GM12878 (cell line): ENCODE data around the gene SCAMP4. TPM values are rescaled to one million over a fixed set of nuclear protein-coding genes. Genes with fewer than 3 reads are reported as not detected.

Experiments
- ATAC-seq: fragments of 200-7000 bp; cut with Tn5 transposase; 3 replicates; pipeline ENCODE4 v1.9.1; 2020; ENCODE audit warnings: mild to moderate bottlenecking, moderate library complexity
- BruUV-seq: library from RNA; stranded (reverse); fragments of 400-500 nt; replicated peaks from 2 replicates; lab custom pipeline; 2021; lab: Mats Ljungman, UMichigan
- CTCF ChIA-PET: fragments of 300-600 bp; sonication (Branson Sonifier 250); formaldehyde crosslinking; extraction: SDS; loops from one replicate; lab custom pipeline; 2021; ENCODE audit warnings: inconsistent platforms; lab: Yijun Ruan, JAX
- POLR2A ChIA-PET: fragments of 350-600 bp; formaldehyde crosslinking; extraction: SDS; loops from one replicate; lab custom pipeline; 2021; ENCODE audit warnings: inconsistent platforms; lab: Charles Lee
- RAD21 ChIA-PET: fragments of 300-600 bp; sonication (Branson Sonifier 250); formaldehyde crosslinking; loops from one replicate; lab custom pipeline; 2023; ENCODE audit warnings: antibody characterized with exemption; ENCODE audit not compliant: unreplicated experiment; lab: Charles Lee
- SMC1A ChIA-PET: fragments of 300-600 bp; sonication (Branson Sonifier 250); formaldehyde crosslinking; loops from one replicate; lab custom pipeline; 2023; ENCODE audit not compliant: unreplicated experiment, uncharacterized antibody; lab: Charles Lee
- DNase-seq: peaks from one replicate; pipeline ENCODE4 v3.0.0-alpha.2; 2011; ENCODE audit warnings: low read depth, low spot score
- FAIRE-seq: peaks from 3 replicates; lab custom pipeline; 2011; peaks lifted over from hg19 to GRCh38; lab: Jason Lieb, UNC
- H2AFZ ChIP-seq: 2 replicates; pipeline ENCODE4 v1.6.0; 2011; ENCODE audit warnings: low read depth, low read length, control low read depth; ENCODE audit not compliant: control insufficient read depth
- H3K27ac ChIP-seq: 2 replicates; pipeline ENCODE4 v1.5.1; 2011; ENCODE audit warnings: control low read depth; ENCODE audit not compliant: control insufficient read depth, insufficient read depth
- H3K27me3 ChIP-seq, 2 experiments: replicated peaks in 1 of 2; 2 replicates each; pipeline versions ENCODE4 v1.6.0 to v1.6.1; 2011; ENCODE audit warnings: low read length in 1 of 2; ENCODE audit not compliant: control insufficient read depth in 2 of 2, insufficient read depth in 2 of 2
- H3K36me3 ChIP-seq, 2 experiments: 2 replicates each; pipeline ENCODE4 v1.5.1; 2011; ENCODE audit warnings: low read length in 1 of 2; ENCODE audit not compliant: control insufficient read depth in 2 of 2, insufficient read depth in 2 of 2
- H3K4me1 ChIP-seq: 2 replicates; pipeline ENCODE4 v1.6.1; 2011; ENCODE audit warnings: mild to moderate bottlenecking, low read length, moderate library complexity, mixed read lengths; ENCODE audit not compliant: control insufficient read depth, insufficient read depth
- H3K4me2 ChIP-seq: 2 replicates; pipeline ENCODE4 v1.6.0; 2011; ENCODE audit warnings: control low read depth; ENCODE audit not compliant: control insufficient read depth, insufficient read depth
- H3K4me3 ChIP-seq: fragments of 200-600 bp; sonication (generic); 2 replicates; pipeline ENCODE4 v1.5.1; 2016
- H3K79me2 ChIP-seq: 2 replicates; pipeline ENCODE4 v1.6.0; 2011; ENCODE audit warnings: low read length; ENCODE audit not compliant: control insufficient read depth, insufficient read depth
- H3K9ac ChIP-seq: 2 replicates; pipeline ENCODE4 v1.8.0; 2011; ENCODE audit warnings: low read length, control low read depth, mixed read lengths; ENCODE audit not compliant: control insufficient read depth, insufficient read depth
- H3K9me3 ChIP-seq: replicated peaks from 3 replicates; pipeline ENCODE4 v1.5.1; 2011; ENCODE audit warnings: mild to moderate bottlenecking, low read length; ENCODE audit not compliant: control insufficient read depth, insufficient read depth
- H4K20me1 ChIP-seq: 2 replicates; pipeline ENCODE4 v1.6.0; 2011; ENCODE audit not compliant: control insufficient read depth, insufficient read depth
- EP300 ChIP-seq, 2 experiments: fragments of 150-350 bp in 1 of 2; IDR thresholded peaks; 2 replicates each; pipeline ENCODE4 v1.6.1; 2011 to 2012; ENCODE audit warnings: low read depth in 2 of 2, low read length in 2 of 2, borderline replicate concordance in 1 of 2, improper control_type of control experiment in 1 of 2, inconsistent platforms in 1 of 2; ENCODE audit not compliant: control insufficient read depth in 1 of 2
- FOXK2 ChIP-seq: fragments of 450-650 bp; IDR thresholded peaks from 2 replicates; pipeline ENCODE4 v1.6.1; 2017; ENCODE audit warnings: mild to moderate bottlenecking, moderate library complexity
- IKZF1 ChIP-seq: fragments of 450-650 bp; conservative IDR thresholded peaks from 2 replicates; pipeline ENCODE4 v1.6.1; 2017; ENCODE audit warnings: antibody characterized with exemption, mild to moderate bottlenecking
- MEF2B ChIP-seq: fragments of 450-650 bp; IDR thresholded peaks from 2 replicates; pipeline ENCODE4 v1.6.1; 2018; ENCODE audit warnings: mild to moderate bottlenecking, moderate library complexity; ENCODE audit not compliant: partially characterized antibody, poor library complexity, severe bottlenecking
- MLLT1 ChIP-seq: fragments of 450-650 bp; IDR thresholded peaks from 2 replicates; pipeline ENCODE4 v1.6.1; 2016; ENCODE audit warnings: mild to moderate bottlenecking
- NBN ChIP-seq: fragments of 450-650 bp; IDR thresholded peaks from 2 replicates; pipeline ENCODE4 v1.6.1; 2016
- NFYB ChIP-seq: IDR thresholded peaks from 2 replicates; pipeline ENCODE4 v1.6.1; 2011; ENCODE audit warnings: low read depth, mild to moderate bottlenecking, low read length, improper control_type of control experiment, moderate library complexity; ENCODE audit not compliant: insufficient read depth
- SREBF2 ChIP-seq: IDR thresholded peaks from 2 replicates; pipeline ENCODE4 v1.6.1; 2012; ENCODE audit warnings: mild to moderate bottlenecking, low read length
- TCF12 ChIP-seq: IDR thresholded peaks from 2 replicates; pipeline ENCODE4 v1.6.1; 2011; ENCODE audit warnings: low read depth, mild to moderate bottlenecking, low read length
- ZSCAN29 ChIP-seq: fragments of 450-650 bp; IDR thresholded peaks from 2 replicates; pipeline ENCODE4 v1.6.1; 2017; ENCODE audit warnings: mild to moderate bottlenecking, moderate library complexity
- WGBS: methylation state at CpG from one replicate; pipeline ENCODE4 v1.1.6; 2016; ENCODE audit warnings: low lambda C conversion rate; ENCODE audit not compliant: insufficient replicate concordance, insufficient coverage; ENCODE audit errors: missing lambda C conversion rate; 5-methylcytosine and 5-hydroxymethylcytosine counted together
- in situ Hi-C: fragments of 300-500 bp; cut with MboI; formaldehyde crosslinking; loops from 9 replicates; pipeline ENCODE4 v1.14.3; 2018; ENCODE audit warnings: mixed read lengths
- intact Hi-C: fragments of 100-400 bp; cut with micrococcal nuclease; formaldehyde crosslinking; loops from one replicate; pipeline ENCODE4 v1.14.2; 2022; ENCODE audit not compliant: unreplicated experiment
- polyA plus RNA-seq, 11 experiments: library from polyadenylated mRNA; depleted of rRNA in 4 of 11; unstranded in 6 of 11; stranded (reverse) in 5 of 11; fragments of >200 nt; fragmentation: Nextera tagmentation in 4 of 11; fragmentation: Illumina TruSeq in 1 of 11; extraction: Ambion mirVana in 4 of 11; extraction: Trizol in 1 of 11; gene quantifications; 1 replicate in 1 of 11; 2 replicates in 10 of 11; pipeline versions ENCODE4 v1.2.1 to v1.2.3, GENCODE V29; 2011 to 2016; ENCODE audit warnings: inconsistent platforms in 2 of 11, missing spikeins in 2 of 11, low read depth in 1 of 11
- total RNA-seq, 4 experiments: library from RNA; depleted of rRNA in 3 of 4; stranded (reverse); fragments of >200 nt in 3 of 4; fragmentation: Illumina TruSeq in 1 of 4; extraction: Trizol in 1 of 4; gene quantifications; 2 replicates each; pipeline versions ENCODE4 v1.2.1 to v1.2.3, GENCODE V29; 2013 to 2021
- TF ChIP-seq, protein P1 (sequence below): IDR thresholded peaks from 2 replicates; pipeline ENCODE4 v1.6.1; 2012; ENCODE audit warnings: low read depth, low read length, improper control_type of control experiment
- TF ChIP-seq, protein P2 (sequence below): fragments of 450-650 bp; IDR thresholded peaks from 2 replicates; pipeline ENCODE4 v1.6.1; 2017; ENCODE audit warnings: low read depth, mild to moderate bottlenecking, moderate library complexity

The SCAMP4 gene
- total and polyA plus RNA-seq, 10 of the 15 experiments (the other 5 are each of a cell fraction or from before 2014, with no cell fraction given), result 0.63 to 34.7 (median 12.8) TPM

GRCh38 chr19:1917146-1917545 lies 11.9 kb downstream of the SCAMP4 start (continued):
- TF ChIP-seq MEF2B, result no peak

GRCh38 chr19:1917926-1918325 lies 12.7 kb downstream of the SCAMP4 start:
- Histone ChIP-seq H3K27ac (no peak overlapping the region), H3K27me3 (no peaks in the 10 kb centered on the region), H3K4me3 (no peak overlapping the region), H3K4me1 (peaks cover 14% of the 10 kb centered on the region), H3K9ac (no peak overlapping the region), H3K79me2 (no peaks in the 10 kb centered on the region; the same call in 1 of the 2 replicates), H4K20me1 (no peaks in the 10 kb centered on the region), H3K9me3 (no peaks in the 10 kb centered on the region), H3K4me2 (no peak overlapping the region), H2AFZ (no peak overlapping the region), H3K36me3 (peaks cover 2 to 12% of the 10 kb centered on the region in 2 experiments; a peak in 3 of 4 replicates)
- intact Hi-C loops (no loop called here), in situ Hi-C loops (no loop called here)
- FAIRE-seq (no peak), ATAC-seq (no peak), DNase-seq (no peak)
- WGBS, result 95% methylated on average over 24 of the region's 25 CpGs
- BruUV-seq, result no TSS peak
- ChIA-PET RAD21 (no interaction called here), SMC1A (no interaction called here), POLR2A (no interaction called here), CTCF (no interaction called here)
- TF ChIP-seq IKZF1, result no peak
- no peak for TF ChIP-seq SREBF2

DNA sequence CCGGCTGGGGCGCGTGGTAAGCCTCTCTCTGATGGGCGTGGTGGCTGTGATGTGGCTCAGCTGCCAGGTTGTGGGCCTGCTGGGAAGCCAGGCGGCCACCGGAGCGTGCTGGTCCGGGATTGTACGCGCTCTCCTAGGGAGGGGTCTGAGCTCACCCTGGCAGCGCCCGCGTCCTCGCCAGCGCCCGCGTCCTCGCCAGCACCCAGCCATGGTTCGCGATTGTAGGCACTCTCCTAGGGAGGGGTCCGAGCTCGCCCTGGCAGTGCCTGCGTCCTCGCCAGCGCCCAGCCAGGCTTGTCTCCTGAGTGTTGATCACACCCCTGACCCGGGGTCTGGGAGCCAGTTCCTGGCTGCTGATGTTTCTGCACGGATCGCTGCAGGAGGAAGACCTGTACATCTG lies 13.8 kb downstream of the SCAMP4 start:
- BruUV-seq, result no TSS peak
- no peak for TF ChIP-seq NBN
- no peak for TF ChIP-seq TCF12
- TF ChIP-seq EP300 (IDR thresholded peaks at IDR 0.05; ENCODE audit: borderline replicate concordance in 1 of 2, control insufficient read depth in 1 of 2, low read depth in 2 of 2, low read length in 2 of 2), result no peak
- TF ChIP-seq, protein P1, sequence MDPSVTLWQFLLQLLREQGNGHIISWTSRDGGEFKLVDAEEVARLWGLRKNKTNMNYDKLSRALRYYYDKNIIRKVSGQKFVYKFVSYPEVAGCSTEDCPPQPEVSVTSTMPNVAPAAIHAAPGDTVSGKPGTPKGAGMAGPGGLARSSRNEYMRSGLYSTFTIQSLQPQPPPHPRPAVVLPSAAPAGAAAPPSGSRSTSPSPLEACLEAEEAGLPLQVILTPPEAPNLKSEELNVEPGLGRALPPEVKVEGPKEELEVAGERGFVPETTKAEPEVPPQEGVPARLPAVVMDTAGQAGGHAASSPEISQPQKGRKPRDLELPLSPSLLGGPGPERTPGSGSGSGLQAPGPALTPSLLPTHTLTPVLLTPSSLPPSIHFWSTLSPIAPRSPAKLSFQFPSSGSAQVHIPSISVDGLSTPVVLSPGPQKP, result no peak
- no peak for TF ChIP-seq MLLT1
- TF ChIP-seq, protein P2, sequence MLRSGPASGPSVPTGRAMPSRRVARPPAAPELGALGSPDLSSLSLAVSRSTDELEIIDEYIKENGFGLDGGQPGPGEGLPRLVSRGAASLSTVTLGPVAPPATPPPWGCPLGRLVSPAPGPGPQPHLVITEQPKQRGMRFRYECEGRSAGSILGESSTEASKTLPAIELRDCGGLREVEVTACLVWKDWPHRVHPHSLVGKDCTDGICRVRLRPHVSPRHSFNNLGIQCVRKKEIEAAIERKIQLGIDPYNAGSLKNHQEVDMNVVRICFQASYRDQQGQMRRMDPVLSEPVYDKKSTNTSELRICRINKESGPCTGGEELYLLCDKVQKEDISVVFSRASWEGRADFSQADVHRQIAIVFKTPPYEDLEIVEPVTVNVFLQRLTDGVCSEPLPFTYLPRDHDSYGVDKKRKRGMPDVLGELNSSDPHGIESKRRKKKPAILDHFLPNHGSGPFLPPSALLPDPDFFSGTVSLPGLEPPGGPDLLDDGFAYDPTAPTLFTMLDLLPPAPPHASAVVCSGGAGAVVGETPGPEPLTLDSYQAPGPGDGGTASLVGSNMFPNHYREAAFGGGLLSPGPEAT, result no peak
- TF ChIP-seq FOXK2, result no peak
- no peak for TF ChIP-seq ZSCAN29
- no peak for TF ChIP-seq NFYB

More for the DNA sequence above, 13.8 kb downstream of the SCAMP4 start:
- SMC1A ChIA-PET, result no interaction called here
- peaks cover 5 to 10% of the 10 kb centered on the region in 2 experiments; a peak in 3 of 4 replicates for H3K36me3 ChIP-seq
- POLR2A ChIA-PET, result interaction anchor here (1.2 kb wide), 1 partner anchor 21 kb away, joined by 4 read pairs; no protein-coding TSS in a partner anchor
- no peak overlapping the region for H2AFZ ChIP-seq
- FAIRE-seq (no peak), DNase-seq (no peak), ATAC-seq (no peak)
- H3K4me1 ChIP-seq, result peaks cover 20% of the 10 kb centered on the region
- in situ Hi-C loops (no loop called here), intact Hi-C loops (no loop called here)
- H3K27ac ChIP-seq, result no peak overlapping the region
- H3K9ac ChIP-seq, result no peak overlapping the region
- no peaks in the 10 kb centered on the region for H4K20me1 ChIP-seq
- H3K27me3 ChIP-seq, result no peaks in the 10 kb centered on the region
- H3K9me3 ChIP-seq, result no peaks in the 10 kb centered on the region
- RAD21 ChIA-PET, result no interaction called here
- no peaks in the 10 kb centered on the region for H3K79me2 ChIP-seq
- CTCF ChIA-PET, result interaction anchor here (0.8 to 1.7 kb wide), 2 partner anchors 9 to 11 kb away, joined by 4 to 5 read pairs; no protein-coding TSS in a partner anchor
- no peak overlapping the region for H3K4me2 ChIP-seq
- WGBS, result 98% methylated on average over 28 of the region's 28 CpGs
- no peak overlapping the region for H3K4me3 ChIP-seq
